Measurements from ENCODE around the gene KIZ.
A peak's percentile ranks its signal among the peaks of the same experiment; 100 is the strongest.

The KIZ gene

DNA sequence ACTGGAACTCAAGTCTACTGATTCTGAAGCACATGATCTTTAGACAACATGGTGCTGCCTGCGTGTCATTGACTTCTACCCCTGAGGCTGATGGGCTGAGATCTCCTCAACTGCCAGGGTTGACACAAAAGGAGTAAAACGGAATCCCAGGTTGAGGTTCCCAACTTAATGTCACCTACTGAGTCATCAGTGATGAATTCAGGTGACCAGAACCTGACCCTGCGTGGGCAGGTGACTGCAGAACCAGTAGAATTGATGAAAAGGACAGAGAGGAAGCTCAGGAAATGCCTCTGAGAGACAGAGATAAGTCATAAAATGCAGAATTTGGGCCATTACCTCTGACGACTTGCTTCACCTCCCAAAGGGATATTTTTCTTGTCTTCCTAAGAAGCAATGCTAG, 7.7 kb upstream of the KIZ start:
- TF ChIP-seq SIN3A (IDR thresholded peaks at IDR 0.05; ENCODE audit: borderline replicate concordance, insufficient read depth, low read length) (no peak), POLR2AphosphoS5 (IDR thresholded peaks at IDR 0.05; ENCODE audit: low read depth, low read length) (no peak), TAF1 (IDR thresholded peaks at IDR 0.05; ENCODE audit: borderline replicate concordance, insufficient read depth, low read length) (no peak), FOXP2 (optimal IDR thresholded peaks at IDR 0.05; ENCODE audit: borderline replicate concordance, extremely low read depth, extremely low read length, insufficient read depth) (no peak)
- TF ChIP-seq, protein P1, sequence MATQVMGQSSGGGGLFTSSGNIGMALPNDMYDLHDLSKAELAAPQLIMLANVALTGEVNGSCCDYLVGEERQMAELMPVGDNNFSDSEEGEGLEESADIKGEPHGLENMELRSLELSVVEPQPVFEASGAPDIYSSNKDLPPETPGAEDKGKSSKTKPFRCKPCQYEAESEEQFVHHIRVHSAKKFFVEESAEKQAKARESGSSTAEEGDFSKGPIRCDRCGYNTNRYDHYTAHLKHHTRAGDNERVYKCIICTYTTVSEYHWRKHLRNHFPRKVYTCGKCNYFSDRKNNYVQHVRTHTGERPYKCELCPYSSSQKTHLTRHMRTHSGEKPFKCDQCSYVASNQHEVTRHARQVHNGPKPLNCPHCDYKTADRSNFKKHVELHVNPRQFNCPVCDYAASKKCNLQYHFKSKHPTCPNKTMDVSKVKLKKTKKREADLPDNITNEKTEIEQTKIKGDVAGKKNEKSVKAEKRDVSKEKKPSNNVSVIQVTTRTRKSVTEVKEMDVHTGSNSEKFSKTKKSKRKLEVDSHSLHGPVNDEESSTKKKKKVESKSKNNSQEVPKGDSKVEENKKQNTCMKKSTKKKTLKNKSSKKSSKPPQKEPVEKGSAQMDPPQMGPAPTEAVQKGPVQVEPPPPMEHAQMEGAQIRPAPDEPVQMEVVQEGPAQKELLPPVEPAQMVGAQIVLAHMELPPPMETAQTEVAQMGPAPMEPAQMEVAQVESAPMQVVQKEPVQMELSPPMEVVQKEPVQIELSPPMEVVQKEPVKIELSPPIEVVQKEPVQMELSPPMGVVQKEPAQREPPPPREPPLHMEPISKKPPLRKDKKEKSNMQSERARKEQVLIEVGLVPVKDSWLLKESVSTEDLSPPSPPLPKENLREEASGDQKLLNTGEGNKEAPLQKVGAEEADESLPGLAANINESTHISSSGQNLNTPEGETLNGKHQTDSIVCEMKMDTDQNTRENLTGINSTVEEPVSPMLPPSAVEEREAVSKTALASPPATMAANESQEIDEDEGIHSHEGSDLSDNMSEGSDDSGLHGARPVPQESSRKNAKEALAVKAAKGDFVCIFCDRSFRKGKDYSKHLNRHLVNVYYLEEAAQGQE (IDR thresholded peaks at IDR 0.05; ENCODE audit: insufficient read depth in 1 of 2, low read depth in 2 of 2, low read length in 2 of 2) = no peak

DNA sequence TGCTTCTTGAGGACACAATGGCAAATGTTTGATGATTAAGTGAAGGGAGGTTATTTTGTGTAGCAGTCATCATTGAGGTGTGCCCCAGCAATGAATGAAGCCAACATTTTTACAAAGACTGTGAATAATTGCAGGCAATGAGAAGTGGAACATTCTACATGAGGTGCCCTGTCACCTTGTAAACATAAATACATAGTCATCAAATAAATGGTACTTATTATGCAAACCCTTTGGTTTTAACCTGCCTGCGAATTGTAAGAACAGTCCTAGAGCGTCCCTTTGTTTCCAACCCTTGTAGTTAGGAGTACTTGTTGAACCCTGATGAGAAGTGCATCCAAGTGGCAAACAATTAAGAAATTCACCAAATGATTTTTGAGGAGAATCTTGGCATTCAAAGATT, 7.1 kb upstream of the KIZ start:
- TF ChIP-seq TAF1 (IDR thresholded peaks at IDR 0.05; ENCODE audit: borderline replicate concordance, insufficient read depth, low read length) (no peak), SIN3A (IDR thresholded peaks at IDR 0.05; ENCODE audit: borderline replicate concordance, insufficient read depth, low read length) (no peak), POLR2AphosphoS5 (IDR thresholded peaks at IDR 0.05; ENCODE audit: low read depth, low read length) (no peak), FOXP2 (optimal IDR thresholded peaks at IDR 0.05; ENCODE audit: borderline replicate concordance, extremely low read depth, extremely low read length, insufficient read depth) (no peak)
- TF ChIP-seq, protein P1 (IDR thresholded peaks at IDR 0.05; ENCODE audit: insufficient read depth in 1 of 2, low read depth in 2 of 2, low read length in 2 of 2) = no peak

DNA sequence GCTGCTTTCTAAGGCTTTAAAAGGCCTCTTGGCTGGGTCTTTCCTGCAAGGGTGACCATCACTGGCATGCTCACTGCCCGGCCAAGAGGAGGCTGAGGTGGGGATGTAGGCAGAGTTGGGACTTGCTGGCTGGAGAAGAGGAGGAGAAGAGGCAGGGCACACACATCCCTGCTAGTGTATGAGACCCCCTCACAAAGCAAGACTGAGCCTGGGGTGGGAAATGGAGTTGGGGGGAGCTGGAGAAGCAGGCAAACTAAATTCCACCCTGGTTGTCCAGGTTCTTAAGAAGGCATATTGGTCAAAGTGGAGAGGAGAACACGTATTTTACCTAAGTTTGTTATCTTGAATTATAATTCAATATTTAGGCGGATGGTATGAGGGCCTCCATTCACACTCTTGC, 1.7 kb upstream of the KIZ start:
- no peak for TF ChIP-seq FOXP2 (optimal IDR thresholded peaks at IDR 0.05; ENCODE audit: borderline replicate concordance, extremely low read depth, extremely low read length, insufficient read depth)
- no peak for TF ChIP-seq POLR2AphosphoS5 (IDR thresholded peaks at IDR 0.05; ENCODE audit: low read depth, low read length)
- no peak for TF ChIP-seq TAF1 (IDR thresholded peaks at IDR 0.05; ENCODE audit: borderline replicate concordance, insufficient read depth, low read length)
- no peak for TF ChIP-seq SIN3A (IDR thresholded peaks at IDR 0.05; ENCODE audit: borderline replicate concordance, insufficient read depth, low read length)
- TF ChIP-seq, protein P1 (IDR thresholded peaks at IDR 0.05; ENCODE audit: insufficient read depth in 1 of 2, low read depth in 2 of 2, low read length in 2 of 2) = no peak

DNA sequence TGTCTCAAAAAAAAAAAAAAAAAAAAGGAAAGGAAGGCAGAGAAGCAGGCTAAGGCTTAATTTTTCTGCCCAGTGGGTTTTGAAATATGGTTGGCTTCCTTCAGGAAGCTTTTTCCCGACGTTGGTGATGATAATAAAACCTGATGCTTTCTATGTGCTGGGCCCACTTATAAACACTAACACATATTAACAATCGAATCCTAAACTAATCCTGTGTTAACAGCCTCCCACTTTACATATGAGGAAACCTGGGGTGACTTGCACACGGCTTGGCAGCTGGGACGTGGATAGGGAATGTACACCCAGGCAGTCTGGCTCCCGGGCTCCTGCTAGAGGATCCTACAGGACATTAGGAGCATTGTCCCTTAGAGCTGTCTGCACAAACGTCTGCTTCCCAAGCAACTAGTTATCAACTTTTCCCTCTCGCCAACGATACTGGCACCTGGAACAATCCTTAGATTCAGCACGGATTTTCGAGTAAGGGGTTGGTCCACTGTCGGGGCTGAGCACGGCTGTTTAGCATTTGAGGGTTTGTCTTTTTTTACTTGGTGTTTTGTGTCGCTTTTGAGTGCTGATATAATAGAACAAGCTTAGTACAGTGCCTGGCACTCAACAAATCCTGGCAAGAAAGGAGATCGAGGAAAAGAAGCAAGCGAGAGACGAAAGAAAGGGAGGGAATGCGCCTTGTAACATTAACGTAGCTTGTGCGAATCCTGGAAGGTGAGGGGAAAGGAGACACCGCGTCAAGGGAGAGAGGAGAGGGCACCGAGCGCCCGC, 622 bp upstream of the KIZ start:
- TF ChIP-seq TAF1 (IDR thresholded peaks at IDR 0.05; ENCODE audit: borderline replicate concordance, insufficient read depth, low read length) = peak; percentile 40; the same call in 1 of the 2 replicates
- TF ChIP-seq POLR2AphosphoS5 (IDR thresholded peaks at IDR 0.05; ENCODE audit: low read depth, low read length) = peak; percentile 53; the same call in 1 of the 2 replicates
- no peak for TF ChIP-seq SIN3A (IDR thresholded peaks at IDR 0.05; ENCODE audit: borderline replicate concordance, insufficient read depth, low read length)
- TF ChIP-seq, protein P1 (IDR thresholded peaks at IDR 0.05; ENCODE audit: insufficient read depth in 1 of 2, low read depth in 2 of 2, low read length in 2 of 2) = no peak
- no peak for TF ChIP-seq FOXP2 (optimal IDR thresholded peaks at IDR 0.05; ENCODE audit: borderline replicate concordance, extremely low read depth, extremely low read length, insufficient read depth)

Measured in PFSK-1 (cell line).